Transverse colon (tissue), 4 donors: ENCODE data around the gene VRK2. TPM values are rescaled to one million over a fixed set of nuclear protein-coding genes. Genes with fewer than 3 reads are reported as not detected.

Experiments used
- DNase-seq: peaks from one replicate; pipeline ENCODE4 v3.0.0-alpha.2; 2019
- H3K27ac ChIP-seq, 4 donors: fragments of 200-600 bp; sonication (generic); 2 replicates each; pipeline ENCODE4 v1.5.1; 2016 to 2018; ENCODE audit warnings: inconsistent platforms in 4 of 4
- H3K27me3 ChIP-seq: fragments of 200-600 bp; sonication (generic); 2 replicates; pipeline ENCODE4 v1.5.1; 2017; ENCODE audit warnings: inconsistent platforms
- H3K36me3 ChIP-seq, 4 donors: fragments of 200-600 bp; sonication (generic); 2 replicates each; pipeline ENCODE4 v1.5.1; 2017 to 2019; ENCODE audit warnings: inconsistent platforms in 4 of 4
- H3K4me1 ChIP-seq, 4 donors: fragments of 200-600 bp; sonication (generic); 2 replicates each; pipeline ENCODE4 v1.5.1; 2017 to 2020; ENCODE audit warnings: inconsistent platforms in 4 of 4
- H3K4me3 ChIP-seq, 4 donors: fragments of 200-600 bp; sonication (generic); 1 replicate in 1 of 4; 2 replicates in 3 of 4; pipeline versions ENCODE4 v1.5.1 to v1.6.1; 2017 to 2019; ENCODE audit warnings: inconsistent platforms in 4 of 4
- H3K9me3 ChIP-seq, 2 donors: fragments of 200-600 bp; sonication (generic); 2 replicates each; pipeline ENCODE4 v1.5.1; 2017 to 2019; ENCODE audit warnings: inconsistent platforms in 2 of 2
- EP300 ChIP-seq: sonication (generic); formaldehyde crosslinking; IDR thresholded peaks from one replicate; pipeline ENCODE4 v1.6.1; 2017; ENCODE audit warnings: antibody characterized with exemption, low read depth
- POLR2A ChIP-seq: fragments of 450-650 bp; IDR thresholded peaks from one replicate; pipeline ENCODE4 v1.6.1; 2016; ENCODE audit warnings: antibody characterized with exemption, mild to moderate bottlenecking, moderate library complexity
- POLR2AphosphoS5 ChIP-seq, 3 donors: sonication (generic); formaldehyde crosslinking; IDR thresholded peaks; one replicate each; pipeline ENCODE4 v1.6.1; 2016; ENCODE audit warnings: antibody characterized with exemption in 3 of 3
- WGBS, 2 donors: methylation state at CpG; one replicate each; pipeline ENCODE4 v1.1.5; 2018; ENCODE audit warnings: low coverage in 1 of 2; 5-methylcytosine and 5-hydroxymethylcytosine counted together
- in situ Hi-C, 4 donors: fragments of 200-750 bp; cut with MboI; loops; one replicate each; pipeline versions ENCODE4 v1.15.0 to v1.15.1; 2017; ENCODE audit warnings: low sequenced_read_pairs in 3 of 4, low pct_ligation_motif_present in 1 of 4, low pct_unique_long_range_greater_than_20kb in 1 of 4
- intact Hi-C: fragments of 100-400 bp; cut with DNase I; formaldehyde crosslinking; loops from one replicate; pipeline ENCODE4 v1.15.1; 2023; ENCODE audit warnings: low total_unique reads
- total RNA-seq, 4 donors: library from RNA; depleted of rRNA; stranded (reverse); fragments of >200 nt; gene quantifications; one replicate each; pipeline ENCODE4 v1.1.0, GENCODE V29; 2016
- TF ChIP-seq, protein P1 (sequence below), 5 experiments: fragments of 200-600 bp in 3 of 5; fragments of 450-650 bp in 2 of 5; sonication (generic) in 3 of 5; IDR thresholded peaks; 1 replicate in 2 of 5; 2 replicates in 3 of 5; pipeline ENCODE4 v1.5.1; 2016 to 2017; ENCODE audit warnings: antibody characterized with exemption in 5 of 5, inconsistent platforms in 3 of 5, mild to moderate bottlenecking in 2 of 5, moderate library complexity in 1 of 5

Gene VRK2
- total RNA-seq, 4 donors from 2014 or later = 7.1 to 24.3 (median 15.1) TPM

DNA sequence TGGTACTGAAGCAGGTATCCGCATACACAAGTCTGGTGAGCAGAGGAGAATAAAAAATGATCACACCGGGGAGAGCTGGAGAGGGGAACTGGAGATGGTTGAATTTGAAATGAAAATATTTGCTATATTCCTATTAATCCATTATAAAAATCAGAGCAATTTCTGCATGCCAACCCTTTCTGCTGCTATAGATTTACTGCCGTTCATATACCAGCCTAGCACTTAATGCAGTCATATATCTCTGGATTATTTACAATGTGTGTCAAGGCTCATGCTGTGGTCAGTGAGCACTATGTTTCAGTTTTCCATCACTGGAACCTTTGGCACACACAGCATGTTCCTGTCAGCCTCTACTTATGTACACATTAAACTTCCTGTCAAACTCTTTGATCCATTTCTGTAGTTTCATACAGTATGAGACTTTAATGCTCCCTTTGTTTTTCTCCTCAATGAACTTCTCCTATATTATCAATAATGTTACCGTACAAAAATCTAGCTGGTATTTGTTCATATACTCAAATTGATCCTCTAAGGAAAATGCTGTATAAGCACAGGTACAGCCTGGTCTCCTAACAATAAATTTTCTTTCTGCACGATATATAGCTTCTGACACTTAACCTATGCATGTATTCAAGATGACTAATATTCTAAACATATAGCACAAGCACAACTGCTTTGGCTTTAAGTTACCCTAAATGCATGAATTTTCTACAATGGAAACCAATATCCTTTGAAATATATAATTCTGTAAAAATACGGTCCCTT, 157.8 kb downstream of the VRK2 start:
- Histone ChIP-seq H3K27ac (no peak overlapping the region), H3K4me1 (peaks cover 0 to 6% (median 0%) of the 10 kb centered on the region in 4 donors), H3K36me3 (no peaks in the 10 kb centered on the region), H3K9me3 (no peaks in the 10 kb centered on the region), H3K27me3 (no peaks in the 10 kb centered on the region), H3K4me3 (no peak overlapping the region)
- in situ Hi-C loops = no loop called here
- WGBS, 2 donors = 69 to 72% methylated on average over 6 of the region's 6 CpGs
- TF ChIP-seq POLR2A (no peak), POLR2AphosphoS5 (IDR thresholded peaks at IDR 0.05) (no peak), EP300 (no peak)
- TF ChIP-seq, protein P1, sequence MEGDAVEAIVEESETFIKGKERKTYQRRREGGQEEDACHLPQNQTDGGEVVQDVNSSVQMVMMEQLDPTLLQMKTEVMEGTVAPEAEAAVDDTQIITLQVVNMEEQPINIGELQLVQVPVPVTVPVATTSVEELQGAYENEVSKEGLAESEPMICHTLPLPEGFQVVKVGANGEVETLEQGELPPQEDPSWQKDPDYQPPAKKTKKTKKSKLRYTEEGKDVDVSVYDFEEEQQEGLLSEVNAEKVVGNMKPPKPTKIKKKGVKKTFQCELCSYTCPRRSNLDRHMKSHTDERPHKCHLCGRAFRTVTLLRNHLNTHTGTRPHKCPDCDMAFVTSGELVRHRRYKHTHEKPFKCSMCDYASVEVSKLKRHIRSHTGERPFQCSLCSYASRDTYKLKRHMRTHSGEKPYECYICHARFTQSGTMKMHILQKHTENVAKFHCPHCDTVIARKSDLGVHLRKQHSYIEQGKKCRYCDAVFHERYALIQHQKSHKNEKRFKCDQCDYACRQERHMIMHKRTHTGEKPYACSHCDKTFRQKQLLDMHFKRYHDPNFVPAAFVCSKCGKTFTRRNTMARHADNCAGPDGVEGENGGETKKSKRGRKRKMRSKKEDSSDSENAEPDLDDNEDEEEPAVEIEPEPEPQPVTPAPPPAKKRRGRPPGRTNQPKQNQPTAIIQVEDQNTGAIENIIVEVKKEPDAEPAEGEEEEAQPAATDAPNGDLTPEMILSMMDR (IDR thresholded peaks at IDR 0.05) = no peak
- no peak for DNase-seq
- intact Hi-C loops = no loop called here

DNA sequence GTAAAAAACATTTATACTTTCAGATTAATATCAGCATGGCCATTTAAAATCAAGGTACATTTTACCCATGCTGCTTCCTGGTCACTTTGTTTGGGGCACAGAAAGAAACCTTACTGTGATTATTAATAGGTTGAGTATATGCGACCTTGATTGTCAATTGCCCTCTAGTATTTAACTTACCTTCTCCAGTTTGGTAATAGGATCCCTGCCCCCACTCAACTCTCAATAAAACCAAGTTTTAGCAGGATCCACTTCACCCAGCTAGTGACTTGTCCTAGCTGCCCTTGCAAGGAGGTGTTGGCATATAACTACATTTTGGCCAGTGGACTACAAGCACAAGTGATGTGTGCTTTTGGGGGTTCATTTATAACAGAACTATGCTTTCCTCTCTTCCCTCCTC, 160.2 kb downstream of the VRK2 start:
- Histone ChIP-seq H3K36me3 (peaks cover 0 to 8% (median 3%) of the 10 kb centered on the region in 4 donors), H3K9me3 (no peaks in the 10 kb centered on the region), H3K4me1 (peaks cover 0 to 6% (median 0%) of the 10 kb centered on the region in 4 donors), H3K27me3 (no peaks in the 10 kb centered on the region), H3K27ac (no peak overlapping the region), H3K4me3 (no peak overlapping the region)
- intact Hi-C loops = no loop called here
- WGBS, 2 donors = 94 to 100% methylated on average over 1 of the region's 1 CpG
- in situ Hi-C loops = no loop called here
- TF ChIP-seq POLR2AphosphoS5 (IDR thresholded peaks at IDR 0.05) = no peak
- no peak for TF ChIP-seq EP300
- TF ChIP-seq, protein P1 (IDR thresholded peaks at IDR 0.05) = no peak
- no peak for TF ChIP-seq POLR2A
- no peak for DNase-seq

GRCh38 chr2:58207189-58207588, 160.6 kb downstream of the VRK2 start:
- DNase-seq = no peak
- Histone ChIP-seq H3K27ac (no peak overlapping the region), H3K4me1 (peaks cover 0 to 6% (median 0%) of the 10 kb centered on the region in 4 donors), H3K9me3 (no peaks in the 10 kb centered on the region), H3K36me3 (peaks cover 0 to 11% (median 5%) of the 10 kb centered on the region in 4 donors), H3K27me3 (no peaks in the 10 kb centered on the region), H3K4me3 (no peak overlapping the region)
- no peak for TF ChIP-seq POLR2AphosphoS5 (IDR thresholded peaks at IDR 0.05)
- no peak for TF ChIP-seq EP300
- intact Hi-C loops = no loop called here
- 93 to 100% methylated on average over 1 to 3 of the region's 3 CpGs for WGBS, 2 donors
- in situ Hi-C loops = no loop called here

Other genes starting within 250 kb of the VRK2 start
- gene FANCL, start 194.5 kb downstream of the VRK2 start, total RNA-seq = 10 to 100 TPM; 11.2 to 33.4 (median 25.6) TPM